OCI-LY3 (cell line): ENCODE data around the gene TRIO.

Experiments used
- CTCF ChIP-seq: fragments of 200-600, 300-600 bp; sonication (generic); IDR thresholded peaks from 2 replicates; pipeline ENCODE4 v1.5.1; 2014; ENCODE audit warnings: antibody characterized with exemption, low read length, low read depth
- EZH2phosphoT487 ChIP-seq: fragments of 200-600 bp; shearing (Covaris generic); IDR thresholded peaks from 2 replicates; pipeline ENCODE4 v1.6.1; 2018; ENCODE audit warnings: antibody characterized with exemption, mixed run types, low read depth

GRCh38 chr5:14328144-14328543 lies 185.0 kb downstream of the TRIO start:
- TF ChIP-seq CTCF (no peak), EZH2phosphoT487 (no peak)
